GM18526 (cell line): ENCODE data around the gene ADAMTS18.

Experiments
- POLR2A ChIP-seq: IDR thresholded peaks from 3 replicates; pipeline ENCODE4 v1.6.1; 2011; ENCODE audit not compliant: insufficient read length; ENCODE audit errors: extremely low read depth

Gene ADAMTS18, protein sequence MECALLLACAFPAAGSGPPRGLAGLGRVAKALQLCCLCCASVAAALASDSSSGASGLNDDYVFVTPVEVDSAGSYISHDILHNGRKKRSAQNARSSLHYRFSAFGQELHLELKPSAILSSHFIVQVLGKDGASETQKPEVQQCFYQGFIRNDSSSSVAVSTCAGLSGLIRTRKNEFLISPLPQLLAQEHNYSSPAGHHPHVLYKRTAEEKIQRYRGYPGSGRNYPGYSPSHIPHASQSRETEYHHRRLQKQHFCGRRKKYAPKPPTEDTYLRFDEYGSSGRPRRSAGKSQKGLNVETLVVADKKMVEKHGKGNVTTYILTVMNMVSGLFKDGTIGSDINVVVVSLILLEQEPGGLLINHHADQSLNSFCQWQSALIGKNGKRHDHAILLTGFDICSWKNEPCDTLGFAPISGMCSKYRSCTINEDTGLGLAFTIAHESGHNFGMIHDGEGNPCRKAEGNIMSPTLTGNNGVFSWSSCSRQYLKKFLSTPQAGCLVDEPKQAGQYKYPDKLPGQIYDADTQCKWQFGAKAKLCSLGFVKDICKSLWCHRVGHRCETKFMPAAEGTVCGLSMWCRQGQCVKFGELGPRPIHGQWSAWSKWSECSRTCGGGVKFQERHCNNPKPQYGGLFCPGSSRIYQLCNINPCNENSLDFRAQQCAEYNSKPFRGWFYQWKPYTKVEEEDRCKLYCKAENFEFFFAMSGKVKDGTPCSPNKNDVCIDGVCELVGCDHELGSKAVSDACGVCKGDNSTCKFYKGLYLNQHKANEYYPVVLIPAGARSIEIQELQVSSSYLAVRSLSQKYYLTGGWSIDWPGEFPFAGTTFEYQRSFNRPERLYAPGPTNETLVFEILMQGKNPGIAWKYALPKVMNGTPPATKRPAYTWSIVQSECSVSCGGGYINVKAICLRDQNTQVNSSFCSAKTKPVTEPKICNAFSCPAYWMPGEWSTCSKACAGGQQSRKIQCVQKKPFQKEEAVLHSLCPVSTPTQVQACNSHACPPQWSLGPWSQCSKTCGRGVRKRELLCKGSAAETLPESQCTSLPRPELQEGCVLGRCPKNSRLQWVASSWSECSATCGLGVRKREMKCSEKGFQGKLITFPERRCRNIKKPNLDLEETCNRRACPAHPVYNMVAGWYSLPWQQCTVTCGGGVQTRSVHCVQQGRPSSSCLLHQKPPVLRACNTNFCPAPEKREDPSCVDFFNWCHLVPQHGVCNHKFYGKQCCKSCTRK (N-terminal part only)

DNA sequence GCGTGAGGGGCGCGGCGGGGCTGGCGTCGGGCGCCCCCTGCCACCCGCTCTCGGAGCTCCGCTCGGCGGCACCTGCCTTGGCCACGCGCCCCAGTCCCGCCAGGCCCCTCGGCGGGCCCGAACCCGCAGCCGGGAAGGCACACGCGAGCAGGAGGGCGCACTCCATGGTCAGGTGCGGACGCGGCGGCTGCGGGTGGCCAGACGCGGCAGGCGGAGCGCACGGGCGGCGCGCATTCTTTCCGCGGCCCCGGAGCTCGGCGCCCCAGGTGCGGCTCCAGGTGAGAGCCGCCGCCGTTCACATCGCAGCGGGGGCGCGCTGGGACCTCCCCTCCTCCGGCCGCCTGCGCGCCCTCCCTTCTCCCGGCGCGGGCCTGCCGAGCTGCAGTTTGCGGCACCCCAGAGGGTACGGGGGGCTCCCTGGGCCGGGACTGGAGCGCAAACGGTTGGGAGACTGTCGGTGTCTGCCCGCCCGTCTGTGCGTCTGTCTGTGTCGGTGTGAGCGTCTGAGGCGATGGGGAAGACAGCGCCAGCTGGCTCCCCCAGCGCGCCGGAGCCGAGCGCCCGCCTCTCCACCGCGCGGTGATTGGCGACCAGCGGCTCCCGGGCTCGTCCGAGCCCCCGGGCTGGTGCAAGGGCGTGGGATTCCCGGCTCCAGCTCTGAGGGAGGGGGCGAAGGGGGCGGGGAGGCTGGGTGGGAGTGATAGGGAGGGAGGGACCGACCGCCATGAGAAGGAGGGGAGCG lies at the start of gene ADAMTS18:
TSS of gene ADAMTS18 (minus strand) at position 505 of the 742 bp plus-strand sequence. CDS start at position 166, 339 bp downstream.
- no peak for TF ChIP-seq POLR2A

DNA sequence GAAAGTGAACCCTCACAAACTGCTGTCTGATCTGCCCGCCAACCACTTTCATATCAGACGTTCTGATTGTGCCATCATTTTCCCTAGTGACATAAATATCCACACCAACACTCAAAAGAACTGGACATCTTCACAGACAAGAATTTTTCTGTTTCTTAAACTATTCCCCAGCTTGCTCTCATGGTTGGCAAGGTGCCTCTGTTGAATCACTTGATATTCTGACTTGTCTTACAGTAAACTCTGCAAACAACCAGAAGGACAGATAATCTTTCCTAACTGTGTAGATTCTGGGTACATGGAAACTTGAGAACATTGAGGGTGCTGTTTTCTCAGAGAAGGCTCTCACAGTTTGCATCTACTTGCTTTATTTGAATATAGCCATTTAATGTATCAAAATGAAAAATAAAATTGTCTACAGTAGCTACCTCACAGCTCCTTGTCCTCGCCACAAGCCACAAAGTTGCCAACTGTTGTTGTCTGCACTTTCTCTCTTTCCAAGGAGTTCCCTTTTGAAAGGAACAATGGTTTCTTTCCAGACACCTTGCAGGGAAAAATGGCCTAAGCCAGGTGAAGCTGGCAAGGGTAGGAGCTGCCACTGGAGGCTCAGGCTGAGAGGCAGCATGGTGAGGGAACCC lies 46.0 kb upstream of the ADAMTS18 start:
- no peak for TF ChIP-seq POLR2A

DNA sequence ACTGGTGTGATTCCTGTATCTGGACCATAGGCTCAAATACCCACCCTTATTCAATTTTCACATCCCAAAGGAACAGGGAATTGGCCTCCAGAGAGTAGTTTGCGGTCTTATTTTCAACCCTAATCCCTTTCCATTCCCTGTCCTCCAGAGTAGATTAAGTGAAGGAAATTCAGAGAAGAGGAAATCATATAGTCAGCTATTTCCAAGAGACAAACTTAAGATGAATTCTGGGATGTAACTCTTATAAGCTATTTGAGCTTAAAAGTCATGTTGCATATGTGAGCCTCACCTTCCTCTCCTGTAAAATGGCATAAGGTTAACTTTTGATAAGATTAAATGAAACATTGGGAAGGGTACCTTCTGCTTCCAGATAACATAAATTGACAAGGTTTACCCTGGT lies 37.4 kb upstream of the ADAMTS18 start:
- no peak for TF ChIP-seq POLR2A

DNA sequence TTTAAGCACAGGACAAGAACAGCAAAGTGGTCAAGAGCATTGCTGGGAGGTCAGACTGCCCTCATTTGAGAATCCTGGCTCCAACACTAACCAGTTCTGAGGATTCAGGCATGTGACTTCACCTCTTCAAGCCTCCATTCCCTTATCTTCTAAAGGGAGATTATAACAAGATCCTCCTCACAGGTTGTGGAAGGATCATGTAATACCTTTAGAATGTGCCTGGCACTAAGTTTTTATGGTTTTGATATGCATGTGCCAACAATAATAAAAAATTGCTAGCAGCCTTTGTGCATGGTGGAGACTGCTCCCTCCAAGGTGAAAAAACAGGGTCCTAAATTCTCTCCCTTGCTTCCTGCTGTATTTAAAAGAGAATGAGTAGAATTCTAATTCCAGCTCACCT lies 36.0 kb upstream of the ADAMTS18 start:
- TF ChIP-seq POLR2A, result no peak

DNA sequence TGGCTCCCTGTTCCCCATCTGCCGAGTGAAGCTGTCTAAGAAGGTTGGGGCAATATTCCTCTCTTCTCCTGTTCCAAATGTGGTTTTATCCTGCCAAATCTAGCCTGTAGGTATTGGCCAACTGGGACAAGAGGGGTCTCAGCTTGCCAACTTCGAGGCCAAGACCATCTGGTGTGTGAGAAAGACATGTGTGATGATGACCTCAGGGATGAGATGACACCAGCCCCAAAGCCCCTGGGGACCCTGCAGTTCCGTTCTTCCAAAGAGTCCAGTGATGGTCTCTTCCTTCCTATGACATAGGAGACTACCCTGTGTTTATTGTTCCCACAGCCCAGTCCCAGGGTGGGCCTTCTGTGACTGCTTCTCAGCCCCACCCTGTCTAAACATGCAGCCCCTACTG lies 34.8 kb upstream of the ADAMTS18 start:
- TF ChIP-seq POLR2A, result no peak

DNA sequence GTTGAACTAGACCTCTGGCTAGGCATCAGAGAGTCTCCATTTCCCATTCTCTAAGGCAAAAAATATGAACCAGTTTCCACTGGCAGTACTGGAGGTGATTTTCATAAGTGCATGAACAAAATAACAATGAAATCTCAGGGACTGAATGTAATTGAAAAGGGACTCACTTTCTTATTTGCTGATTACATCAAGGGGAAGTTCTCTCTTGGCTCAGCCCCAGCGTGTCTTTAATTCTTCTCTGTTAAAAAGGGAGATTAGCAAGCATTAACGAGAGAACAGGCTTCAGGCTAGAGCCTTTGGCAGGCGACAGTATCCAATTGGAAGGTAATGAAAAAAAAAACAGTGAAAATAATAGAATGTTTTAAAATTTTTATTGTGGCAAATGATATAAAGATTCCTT lies 34.0 kb upstream of the ADAMTS18 start:
- TF ChIP-seq POLR2A, result no peak

DNA sequence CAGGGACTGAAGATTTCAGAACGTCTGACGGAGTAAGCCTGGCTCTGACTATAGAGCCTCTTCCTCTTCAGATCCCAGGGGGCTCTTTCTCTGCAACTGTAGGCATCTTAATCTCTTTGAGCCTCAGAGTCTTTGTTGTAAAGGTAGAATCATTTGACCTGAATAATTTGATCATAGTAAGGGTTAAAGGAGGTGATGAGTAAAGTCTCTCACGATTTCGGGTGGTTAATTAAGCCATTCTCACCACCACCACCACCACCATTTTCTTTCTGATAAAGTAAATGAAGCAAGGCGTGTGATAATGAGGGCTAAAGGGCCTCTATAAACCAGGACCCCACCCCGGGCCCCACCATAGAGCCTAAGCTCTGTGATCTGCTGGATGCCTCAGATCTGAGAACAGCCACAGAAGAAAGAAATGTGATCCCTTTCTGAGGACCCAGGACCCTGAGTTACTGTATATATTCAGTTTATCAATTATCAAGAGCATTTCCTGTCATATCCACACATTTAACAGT lies 33.0 kb upstream of the ADAMTS18 start:
- no peak for TF ChIP-seq POLR2A

DNA sequence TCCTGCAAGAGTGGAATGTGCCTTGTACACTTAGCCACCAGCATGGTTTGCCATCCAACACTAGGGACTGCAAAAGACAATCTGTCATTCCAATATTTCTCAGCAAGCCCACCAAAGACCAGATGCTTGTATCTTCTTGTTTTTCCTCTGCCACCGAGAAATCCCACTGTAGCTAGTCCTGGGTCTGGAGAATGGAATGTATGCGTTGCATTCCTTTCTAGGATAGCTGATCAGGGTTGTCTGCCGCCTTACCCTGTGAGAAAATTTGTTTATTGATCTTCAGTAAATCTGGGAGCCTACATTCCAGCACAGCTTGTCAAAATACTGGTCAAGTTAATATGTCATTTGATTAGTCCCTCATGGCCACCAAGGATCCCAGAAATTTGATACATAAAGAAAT lies 28.1 kb upstream of the ADAMTS18 start:
- no peak for TF ChIP-seq POLR2A

DNA sequence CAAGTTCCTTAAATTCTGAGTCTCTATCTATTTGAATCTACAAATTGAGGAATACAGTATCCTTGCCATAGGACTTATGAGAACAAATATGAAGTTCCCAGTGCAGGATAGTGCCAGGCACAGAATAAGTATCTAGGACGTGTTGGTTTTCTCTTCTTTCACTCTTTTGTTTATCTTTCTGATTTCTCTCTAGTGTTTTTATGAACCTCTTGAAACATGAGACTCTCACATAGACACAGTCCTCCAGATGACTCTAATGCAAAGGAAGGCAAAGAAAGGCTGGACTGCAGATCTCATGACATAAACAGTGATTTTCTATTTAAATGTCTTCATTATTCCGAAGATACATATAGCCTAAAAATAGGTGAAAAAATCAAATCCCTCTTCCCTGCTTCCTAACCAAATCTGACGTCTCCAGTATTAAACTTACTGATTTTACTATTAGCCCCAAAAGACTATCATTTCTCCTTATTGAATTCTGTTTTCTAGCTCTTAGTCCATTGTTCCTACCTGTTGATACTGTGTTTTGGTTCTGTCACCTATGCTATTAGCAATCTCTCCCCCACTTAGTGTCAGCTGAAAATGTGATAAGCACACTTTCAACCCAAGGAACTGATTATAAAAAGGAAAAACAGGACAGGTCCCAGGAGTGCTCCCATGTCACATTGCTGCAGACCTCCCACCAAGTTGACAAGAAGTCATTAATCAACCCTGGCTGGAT lies 24.9 kb upstream of the ADAMTS18 start:
- TF ChIP-seq POLR2A, result no peak

DNA sequence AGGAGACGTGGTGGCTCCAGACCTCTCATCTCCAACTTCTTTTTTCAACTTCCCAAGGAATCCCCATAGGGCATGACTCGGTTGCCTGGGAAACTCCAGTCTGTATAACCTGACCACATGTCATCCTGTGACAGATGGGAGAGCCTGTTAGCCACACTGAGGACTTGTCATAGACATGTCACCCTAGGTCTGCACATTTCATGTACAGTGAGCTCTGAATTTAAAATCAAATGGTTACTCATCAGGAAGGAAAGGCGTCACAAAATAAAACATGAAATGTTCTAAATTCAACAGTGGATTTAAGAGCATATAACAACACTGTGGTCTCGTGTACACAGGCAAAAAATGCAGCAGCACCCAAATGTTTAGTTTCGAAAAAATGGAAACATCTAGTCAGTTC lies 22.2 kb upstream of the ADAMTS18 start:
- no peak for TF ChIP-seq POLR2A

DNA sequence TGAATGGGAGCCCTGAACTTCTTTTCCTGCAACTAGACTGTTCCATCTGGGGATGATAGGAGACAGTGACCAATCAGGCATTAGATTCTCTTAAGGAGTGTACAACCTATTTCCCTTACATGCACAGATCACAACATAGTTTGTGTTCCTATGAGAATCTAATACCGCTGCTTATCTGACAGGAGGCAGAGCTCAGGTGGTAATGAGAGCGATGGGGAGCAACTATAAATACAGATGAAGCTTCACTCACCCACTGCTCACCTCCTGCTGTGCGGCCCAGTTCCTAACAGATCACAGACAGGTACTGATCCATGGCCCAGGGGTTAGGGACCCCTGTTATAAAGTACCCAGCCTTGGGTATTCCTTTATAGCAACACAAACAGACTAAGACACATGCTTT lies 17.4 kb upstream of the ADAMTS18 start:
- TF ChIP-seq POLR2A, result no peak

DNA sequence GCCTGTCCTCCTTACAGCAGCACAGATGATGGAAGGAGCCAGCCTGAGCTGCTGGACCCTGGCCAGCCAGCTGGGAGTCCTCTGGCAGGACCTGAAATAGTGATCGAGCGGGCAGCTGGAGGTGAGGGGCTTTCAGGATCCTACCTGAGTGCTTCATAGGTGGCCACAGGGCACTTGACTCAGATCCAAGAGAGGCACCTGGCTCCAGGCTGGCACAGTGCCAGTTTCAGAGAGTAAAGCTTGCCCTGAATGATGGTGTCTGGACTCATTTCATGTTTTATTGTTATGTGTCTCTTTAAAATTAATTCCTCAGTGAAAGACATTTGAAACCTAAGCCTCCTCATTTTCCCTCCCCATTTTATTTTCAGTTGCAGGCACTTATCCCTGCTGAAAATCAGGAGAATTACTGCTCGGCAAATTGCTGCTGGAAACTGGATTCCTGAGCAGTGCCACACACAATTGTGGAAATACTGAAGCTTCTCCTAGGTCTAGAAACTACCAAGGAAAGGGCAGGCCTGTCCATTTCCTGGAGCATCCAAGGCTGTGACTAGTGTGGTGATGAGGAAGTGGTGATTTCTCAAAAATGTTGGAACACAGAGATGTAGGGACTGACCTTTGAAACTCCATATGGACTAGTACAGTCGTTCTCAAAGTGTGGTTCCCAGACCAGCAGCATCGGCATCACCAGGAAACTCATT lies 16.1 kb upstream of the ADAMTS18 start:
- no peak for TF ChIP-seq POLR2A

DNA sequence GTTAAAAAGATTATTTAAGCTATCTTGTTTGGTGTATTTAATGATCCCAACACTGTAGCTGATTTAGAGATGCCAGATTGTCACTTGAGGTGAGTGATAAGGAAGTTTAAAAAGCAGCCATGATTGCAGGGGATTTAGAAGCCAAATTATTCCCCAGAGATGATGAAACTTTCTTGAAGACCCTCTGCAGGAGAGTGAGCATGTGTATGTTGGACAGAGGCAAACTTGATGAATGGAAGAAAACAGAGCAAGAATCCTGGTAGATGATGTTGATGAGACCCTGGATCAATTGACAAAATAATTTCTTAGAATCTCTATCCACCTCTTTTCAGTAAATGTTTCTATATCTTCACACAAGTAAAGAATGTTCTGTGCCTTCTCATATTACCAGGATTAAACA lies 14.4 kb upstream of the ADAMTS18 start:
- TF ChIP-seq POLR2A, result no peak
